CD4-positive, alpha-beta memory T cell (primary cell): ENCODE results near the gene MTMR3. TPM values are rescaled to one million over a fixed set of nuclear protein-coding genes. Genes with fewer than 3 reads are reported as not detected.

Experiments used
- CTCF ChIA-PET: fragments of 350-600 bp; sonication (Branson Sonifier 250); formaldehyde crosslinking; loops from one replicate; lab custom pipeline; 2021; ENCODE audit warnings: inconsistent platforms; ENCODE audit not compliant: partially characterized antibody; lab: Charles Lee
- POLR2A ChIA-PET: fragments of 350-600 bp; sonication (Branson Sonifier 250); formaldehyde crosslinking; loops from one replicate; lab custom pipeline; 2021; ENCODE audit not compliant: partially characterized antibody; lab: Charles Lee
- DNase-seq, 5 donors: peaks; one replicate each; pipeline versions ENCODE4 v3.0.0 to v3.0.0-alpha.2; 2020 to 2022; ENCODE audit warnings: mixed read lengths in 1 of 5
- H3K27ac ChIP-seq: one replicate; pipeline ENCODE4 v1.7.0; 2013; ENCODE audit warnings: low read depth, low read length
- H3K27me3 ChIP-seq: 2 replicates; pipeline ENCODE4 v1.7.0; 2013; ENCODE audit warnings: mild to moderate bottlenecking, low read length, moderate library complexity; ENCODE audit not compliant: insufficient read depth
- H3K36me3 ChIP-seq: 2 replicates; pipeline ENCODE4 v1.7.0; 2013; ENCODE audit warnings: mild to moderate bottlenecking, low read length, moderate library complexity; ENCODE audit not compliant: insufficient read depth
- H3K4me1 ChIP-seq: 2 replicates; pipeline ENCODE4 v1.7.0; 2013; ENCODE audit warnings: mild to moderate bottlenecking, low read length, moderate library complexity; ENCODE audit not compliant: insufficient read depth
- H3K4me3 ChIP-seq, 2 donors: one replicate each; pipeline ENCODE4 v1.7.0; 2013; ENCODE audit warnings: low read length in 2 of 2, mild to moderate bottlenecking in 1 of 2
- H3K9me3 ChIP-seq, 2 donors: one replicate each; pipeline ENCODE4 v1.7.0; 2013; ENCODE audit warnings: low read length in 2 of 2, control low read depth in 1 of 2; ENCODE audit not compliant: control insufficient read depth in 1 of 2
- H3K27ac Mint-ChIP-seq, 7 donors: one replicate each; pipeline ENCODE4 v1.8.0; 2020 to 2021; ENCODE audit warnings: mixed read lengths in 7 of 7, mild to moderate bottlenecking in 6 of 7, inconsistent platforms in 3 of 7, moderate library complexity in 3 of 7
- H3K27me3 Mint-ChIP-seq, 2 donors: one replicate each; pipeline ENCODE4 v1.8.0; 2020 to 2021; ENCODE audit warnings: mixed read lengths in 2 of 2
- H3K36me3 Mint-ChIP-seq, 2 donors: one replicate each; pipeline ENCODE4 v1.8.0; 2020 to 2021; ENCODE audit warnings: mixed read lengths in 2 of 2, inconsistent platforms in 1 of 2, mild to moderate bottlenecking in 1 of 2
- H3K4me1 Mint-ChIP-seq, 4 donors: one replicate each; pipeline ENCODE4 v1.8.0; 2020 to 2021; ENCODE audit warnings: mixed read lengths in 4 of 4, mild to moderate bottlenecking in 1 of 4
- H3K4me3 Mint-ChIP-seq, 8 donors: one replicate each; pipeline ENCODE4 v1.8.0; 2020 to 2021; ENCODE audit warnings: mixed read lengths in 8 of 8, mild to moderate bottlenecking in 7 of 8, moderate library complexity in 6 of 8, inconsistent platforms in 3 of 8
- H3K9me3 Mint-ChIP-seq, 8 donors: one replicate each; pipeline ENCODE4 v1.8.0; 2020 to 2021; ENCODE audit warnings: mixed read lengths in 8 of 8, mild to moderate bottlenecking in 5 of 8, inconsistent platforms in 3 of 8, moderate library complexity in 1 of 8
- intact Hi-C: fragments of 100-400 bp; cut with micrococcal nuclease; formaldehyde crosslinking; loops from one replicate; pipeline ENCODE4 v1.15.1; 2023
- polyA plus RNA-seq, 2 donors: library from polyadenylated mRNA; unstranded; fragments of 300-500 nt; fragmentation: Illumina TruSeq; gene quantifications; one replicate each; pipeline ENCODE4 v1.2.3, GENCODE V29; 2021
- total RNA-seq, 2 experiments: library from RNA; stranded (reverse); gene quantifications; one replicate each; pipeline ENCODE4 v1.2.3, GENCODE V29; 2021

The MTMR3 gene
- total and polyA plus RNA-seq, 4 experiments from 2014 or later: 11.0 to 68.6 (median 43.3) TPM

DNA sequence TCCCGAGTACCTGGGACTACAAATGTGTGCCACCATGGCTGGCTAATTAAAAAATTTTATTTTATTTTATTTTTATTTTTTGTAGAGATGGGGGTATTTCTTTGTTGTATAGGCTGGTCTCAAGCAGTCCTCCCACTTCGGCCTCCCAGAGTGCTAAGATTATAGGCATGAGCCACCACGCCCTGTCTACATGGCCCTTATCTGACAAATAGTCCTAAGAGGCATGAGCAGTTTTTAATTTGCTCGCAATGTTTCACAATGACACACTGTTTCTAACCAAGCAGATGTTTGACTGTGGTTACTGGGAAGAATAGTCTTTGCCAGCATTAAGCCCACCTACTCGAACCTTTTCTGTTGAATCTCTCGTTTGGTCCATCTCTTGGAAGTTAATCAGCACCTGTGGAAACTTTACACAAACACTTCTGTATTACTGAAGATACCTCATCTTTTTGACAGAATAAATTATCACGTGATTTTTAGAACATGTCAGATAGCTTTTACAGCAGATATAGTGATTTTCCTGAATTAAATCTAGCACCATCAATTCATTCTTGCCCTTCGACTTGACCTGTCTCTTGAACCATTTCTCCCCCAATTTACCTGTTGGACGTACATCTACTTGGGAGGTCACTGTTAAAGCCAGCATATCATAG, 71.4 kb downstream of the MTMR3 start:
- no peak for DNase-seq
- H3K4me3 ChIP-seq: no peak overlapping the region
- no peaks in the 10 kb centered on the region for H3K9me3 Mint-ChIP-seq
- H3K36me3 Mint-ChIP-seq: peaks cover 4 to 13% of the 10 kb centered on the region in 2 donors
- peaks cover 12% of the 10 kb centered on the region for H3K4me1 ChIP-seq
- ChIA-PET POLR2A (no interaction called here), CTCF (no interaction called here)
- no peaks in the 10 kb centered on the region for H3K36me3 ChIP-seq
- no peaks in the 10 kb centered on the region for H3K27me3 Mint-ChIP-seq
- H3K4me3 Mint-ChIP-seq: no peak overlapping the region
- H3K4me1 Mint-ChIP-seq: peaks cover 22 to 57% (median 42%) of the 10 kb centered on the region in 4 donors
- H3K27ac Mint-ChIP-seq: no peak overlapping the region
- H3K9me3 ChIP-seq: no peaks in the 10 kb centered on the region
- H3K27me3 ChIP-seq: no peaks in the 10 kb centered on the region
- intact Hi-C loops: no loop called here
- no peak overlapping the region for H3K27ac ChIP-seq

DNA sequence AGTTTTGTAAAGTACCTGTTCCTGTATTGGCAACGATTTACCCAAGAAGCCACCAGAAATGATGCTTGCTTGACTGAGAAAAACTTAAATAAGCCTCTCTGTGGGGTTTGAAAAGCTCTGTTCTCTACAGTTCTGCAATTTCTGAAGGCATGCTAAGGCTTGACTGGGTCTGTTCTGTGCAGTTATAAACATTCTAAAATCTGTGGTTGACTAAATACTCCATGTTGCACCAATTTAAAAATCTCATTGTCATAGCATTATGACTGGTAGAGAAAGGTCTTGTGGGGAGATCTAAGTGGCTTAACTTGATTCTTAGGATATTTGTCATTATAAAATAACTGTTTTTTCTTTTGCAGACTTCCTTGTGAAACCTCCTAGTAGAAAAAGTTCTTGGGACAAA, 73.7 kb downstream of the MTMR3 start:
- DNase-seq: no peak
- Mint-ChIP-seq H3K4me3 (no peak overlapping the region), H3K9me3 (no peaks in the 10 kb centered on the region), H3K27ac (peak overlapping the region in 1 of 7 donors; percentile 37), H3K27me3 (no peaks in the 10 kb centered on the region), H3K4me1 (peaks cover 21 to 46% (median 33%) of the 10 kb centered on the region in 4 donors), H3K36me3 (peaks cover 4 to 20% of the 10 kb centered on the region in 2 donors)
- no peaks in the 10 kb centered on the region for H3K27me3 ChIP-seq
- peaks cover 3% of the 10 kb centered on the region for H3K4me1 ChIP-seq
- H3K4me3 ChIP-seq: no peak overlapping the region
- intact Hi-C loops: no loop called here
- POLR2A ChIA-PET: no interaction called here
- H3K36me3 ChIP-seq: no peaks in the 10 kb centered on the region
- CTCF ChIA-PET: interaction anchor here (1.7 kb wide), 1 partner anchor 330 kb away, joined by 3 read pairs; no protein-coding TSS in a partner anchor
- no peak overlapping the region for H3K27ac ChIP-seq
- H3K9me3 ChIP-seq: no peaks in the 10 kb centered on the region

DNA sequence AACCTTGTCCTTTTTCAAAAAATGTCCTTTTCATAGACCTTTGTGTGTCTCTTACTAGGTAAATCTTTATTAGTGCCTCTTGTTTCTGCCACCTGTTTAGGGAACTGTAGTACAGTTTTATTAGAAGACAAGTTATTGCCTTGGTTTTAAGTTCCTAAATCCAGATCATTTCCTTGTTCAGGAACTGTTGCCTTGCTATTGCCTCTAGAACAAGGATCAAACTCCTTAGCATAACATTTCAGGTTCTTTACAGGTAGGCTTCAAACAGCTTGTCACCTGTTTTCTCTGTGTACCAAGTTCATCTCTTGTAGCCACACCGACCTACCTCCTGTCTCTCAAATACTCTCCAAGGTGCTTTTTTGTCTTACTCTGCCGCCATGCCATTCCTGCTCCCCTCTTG, 75.2 kb downstream of the MTMR3 start:
- Mint-ChIP-seq H3K27me3 (no peaks in the 10 kb centered on the region), H3K9me3 (no peaks in the 10 kb centered on the region), H3K4me3 (no peak overlapping the region), H3K4me1 (peaks cover 15 to 33% (median 23%) of the 10 kb centered on the region in 4 donors), H3K27ac (no peak overlapping the region), H3K36me3 (peaks cover 8 to 22% of the 10 kb centered on the region in 2 donors)
- H3K4me3 ChIP-seq: no peak overlapping the region
- intact Hi-C loops: no loop called here
- H3K36me3 ChIP-seq: no peaks in the 10 kb centered on the region
- CTCF ChIA-PET: no interaction called here
- no peaks in the 10 kb centered on the region for H3K27me3 ChIP-seq
- no peaks in the 10 kb centered on the region for H3K4me1 ChIP-seq
- no peaks in the 10 kb centered on the region for H3K9me3 ChIP-seq
- no peak for DNase-seq
- no peak overlapping the region for H3K27ac ChIP-seq
- POLR2A ChIA-PET: no interaction called here

DNA sequence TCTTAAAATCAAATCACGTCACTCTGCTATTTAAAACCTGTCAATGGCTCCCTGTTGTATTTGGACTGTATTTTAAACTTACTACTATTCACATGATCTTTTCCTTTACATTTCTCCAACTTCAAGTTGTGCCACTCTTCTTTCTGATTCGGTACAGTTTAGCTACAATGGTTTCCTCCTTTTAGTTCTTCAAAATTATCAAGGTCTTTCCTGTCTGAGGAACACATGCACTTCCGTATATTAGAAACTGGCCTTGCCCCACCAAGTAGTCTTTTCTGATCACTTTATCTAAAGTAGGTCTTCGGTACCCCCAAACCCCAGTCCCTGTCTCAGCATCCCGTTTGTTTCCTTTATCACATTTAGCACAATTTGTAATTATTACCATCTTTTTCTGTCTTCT, 81.8 kb downstream of the MTMR3 start:
- Histone ChIP-seq H3K27me3 (no peaks in the 10 kb centered on the region), H3K4me3 (no peak overlapping the region), H3K27ac (no peak overlapping the region), H3K36me3 (no peaks in the 10 kb centered on the region), H3K4me1 (no peaks in the 10 kb centered on the region), H3K9me3 (no peaks in the 10 kb centered on the region)
- H3K9me3 Mint-ChIP-seq: peaks cover 0 to 3% (median 0%) of the 10 kb centered on the region in 8 donors
- intact Hi-C loops: no loop called here
- H3K4me3 Mint-ChIP-seq: peak overlapping the region in 1 of 8 donors; percentile 17
- peaks cover 13 to 29% (median 16%) of the 10 kb centered on the region in 4 donors for H3K4me1 Mint-ChIP-seq
- ChIA-PET CTCF (no interaction called here), POLR2A (no interaction called here)
- no peak for DNase-seq
- H3K27ac Mint-ChIP-seq: peak overlapping the region in 1 of 7 donors; percentile 5
- no peaks in the 10 kb centered on the region for H3K27me3 Mint-ChIP-seq
- peaks cover 7 to 21% of the 10 kb centered on the region in 2 donors for H3K36me3 Mint-ChIP-seq

DNA sequence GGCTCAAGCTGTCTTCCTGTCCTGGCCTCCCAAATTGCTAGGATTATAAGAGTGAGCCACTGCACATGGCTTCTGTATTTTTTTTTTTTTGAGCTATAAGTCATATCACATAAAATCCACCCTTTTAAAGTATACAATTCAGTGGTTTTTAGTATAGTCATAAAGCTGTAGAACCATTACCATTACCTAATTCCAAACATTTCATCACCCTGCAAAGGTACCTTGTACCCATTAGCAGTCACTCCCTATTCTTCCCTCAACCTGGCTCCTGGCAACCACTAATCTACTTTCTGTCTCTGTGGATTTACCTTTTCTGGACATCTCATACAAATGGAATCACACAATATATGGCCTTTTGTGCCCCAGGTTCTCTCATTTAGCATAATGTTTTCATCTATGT, 84.5 kb downstream of the MTMR3 start:
- H3K4me3 ChIP-seq: no peak overlapping the region
- no peak for DNase-seq
- Mint-ChIP-seq H3K4me3 (no peak overlapping the region), H3K27ac (peak overlapping the region in 2 of 7 donors; percentile 1 to 22), H3K4me1 (peaks cover 10 to 28% (median 17%) of the 10 kb centered on the region in 4 donors), H3K9me3 (peaks cover 0 to 3% (median 0%) of the 10 kb centered on the region in 8 donors), H3K36me3 (peaks cover 10 to 28% of the 10 kb centered on the region in 2 donors), H3K27me3 (no peaks in the 10 kb centered on the region)
- ChIA-PET POLR2A (no interaction called here), CTCF (no interaction called here)
- H3K36me3 ChIP-seq: peaks cover 3% of the 10 kb centered on the region
- intact Hi-C loops: no loop called here
- no peaks in the 10 kb centered on the region for H3K4me1 ChIP-seq
- no peaks in the 10 kb centered on the region for H3K9me3 ChIP-seq
- H3K27ac ChIP-seq: no peak overlapping the region
- H3K27me3 ChIP-seq: no peaks in the 10 kb centered on the region

DNA sequence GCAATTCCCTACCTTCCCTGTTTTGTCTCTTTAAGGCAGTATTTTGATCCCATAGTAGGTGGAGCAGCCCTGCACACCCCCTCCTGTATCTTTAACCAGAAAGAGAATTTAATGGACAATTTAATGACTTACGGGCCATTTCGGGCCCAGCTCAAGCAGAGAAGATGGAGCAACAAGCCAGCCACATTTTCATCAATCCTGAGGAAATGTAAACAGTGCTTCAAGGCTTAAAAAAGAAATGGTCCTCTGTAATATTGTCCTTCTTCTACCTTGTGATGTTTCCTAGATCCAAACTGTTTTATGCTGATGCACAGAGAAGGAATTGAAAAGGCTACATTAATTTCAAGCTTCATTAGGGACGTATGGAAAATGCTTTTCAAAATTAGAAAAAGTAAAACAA, 88.6 kb downstream of the MTMR3 start:
- Histone ChIP-seq H3K36me3 (peaks cover 3% of the 10 kb centered on the region), H3K4me1 (no peaks in the 10 kb centered on the region), H3K4me3 (no peak overlapping the region), H3K27ac (no peak overlapping the region), H3K9me3 (no peaks in the 10 kb centered on the region), H3K27me3 (no peaks in the 10 kb centered on the region)
- H3K27ac Mint-ChIP-seq: no peak overlapping the region
- DNase-seq: no peak
- H3K9me3 Mint-ChIP-seq: peaks cover 0 to 1% (median 0%) of the 10 kb centered on the region in 8 donors
- H3K4me1 Mint-ChIP-seq: peaks cover 0 to 17% (median 8%) of the 10 kb centered on the region in 4 donors
- no peaks in the 10 kb centered on the region for H3K27me3 Mint-ChIP-seq
- intact Hi-C loops: no loop called here
- ChIA-PET CTCF (interaction anchor here (0.8 kb wide), 1 partner anchor 33 kb away, joined by 3 read pairs; no protein-coding TSS in a partner anchor), POLR2A (no interaction called here)
- H3K4me3 Mint-ChIP-seq: no peak overlapping the region
- H3K36me3 Mint-ChIP-seq: peaks cover 23 to 30% of the 10 kb centered on the region in 2 donors

DNA sequence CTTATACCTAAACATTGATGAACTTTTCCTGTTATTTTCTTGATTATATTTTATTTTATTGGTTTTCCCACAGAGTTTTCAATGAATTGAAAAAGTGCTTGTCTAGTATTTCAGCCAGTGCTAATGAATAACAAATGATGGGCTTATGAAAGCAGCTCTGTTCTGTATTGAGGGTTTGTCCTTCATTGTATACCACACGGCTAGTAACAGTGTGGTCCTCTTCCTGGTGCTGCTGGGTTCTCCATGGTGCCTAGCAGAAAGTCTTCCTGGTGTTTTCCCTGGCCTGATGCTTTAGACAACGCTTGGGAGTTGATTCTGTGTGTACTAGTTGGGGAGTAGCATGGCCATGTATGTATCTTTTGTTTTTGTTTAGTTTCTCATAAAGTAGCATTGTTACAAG, 89.1 kb downstream of the MTMR3 start:
- peaks cover 0 to 12% (median 7%) of the 10 kb centered on the region in 4 donors for H3K4me1 Mint-ChIP-seq
- ChIA-PET POLR2A (no interaction called here), CTCF (no interaction called here)
- H3K4me3 ChIP-seq: no peak overlapping the region
- peak overlapping the region in 1 of 7 donors; percentile 18 for H3K27ac Mint-ChIP-seq
- H3K36me3 Mint-ChIP-seq: peaks cover 23 to 32% of the 10 kb centered on the region in 2 donors
- peaks cover 3% of the 10 kb centered on the region for H3K36me3 ChIP-seq
- H3K4me3 Mint-ChIP-seq: no peak overlapping the region
- H3K9me3 Mint-ChIP-seq: peaks cover 0 to 1% (median 0%) of the 10 kb centered on the region in 8 donors
- H3K9me3 ChIP-seq: no peaks in the 10 kb centered on the region
- no peaks in the 10 kb centered on the region for H3K27me3 ChIP-seq
- H3K4me1 ChIP-seq: no peaks in the 10 kb centered on the region
- intact Hi-C loops: no loop called here
- no peaks in the 10 kb centered on the region for H3K27me3 Mint-ChIP-seq
- DNase-seq: no peak
- H3K27ac ChIP-seq: no peak overlapping the region
